ENCODE results near the gene LRFN4. TPM values are rescaled to one million over a fixed set of nuclear protein-coding genes. Genes with fewer than 3 reads are reported as not detected.
"Not testable (repeated sequence)": the region's sequence is repeated elsewhere in the genome, so short reads cannot be mapped to it uniquely, and the experiment has no call there.

LRFN4 gene
- total RNA-seq, result 12.0 TPM

GRCh38 chr11:66856496-66857233 is at the start of gene LRFN4:
LRFN4 (plus strand) TSS chr11:66857064; CDS start chr11:66857745, 681 bp downstream.
- Histone ChIP-seq H3K4me3 (ENCODE audit: low read length in 3 of 3) (peak within 1 kb of the TSS; percentile 80 to 92 (median 87)), H3K4me1 (ENCODE audit: control insufficient read depth in 3 of 3, insufficient read depth in 3 of 3, low read length in 3 of 3) (peaks cover 5 to 19% (median 11%) of the 10 kb centered on the region in 3 donors), H3K27ac (ENCODE audit: low read depth, low read length) (peak within 1 kb of the TSS; percentile 89), H3K27me3 (ENCODE audit: control insufficient read depth in 3 of 3, insufficient read depth in 3 of 3, low read length in 3 of 3) (no peaks in the 10 kb centered on the region), H3K9me3 (ENCODE audit: control insufficient read depth in 3 of 3, low read length in 3 of 3) (no peaks in the 10 kb centered on the region), H3K36me3 (ENCODE audit: control insufficient read depth in 3 of 3, insufficient read depth in 3 of 3, low read length in 3 of 3) (peaks cover 0 to 8% (median 0%) of the 10 kb centered on the region in 3 donors), H3K9ac (ENCODE audit: low read depth in 1 of 3, low read length in 3 of 3) (peak within 1 kb of the TSS; percentile 88 to 94 (median 94))

- H3K4me3 ChIP-seq (ENCODE audit: low read length in 3 of 3), result no peak overlapping the region
- no peaks in the 10 kb centered on the region for H3K4me1 ChIP-seq (ENCODE audit: control insufficient read depth in 3 of 3, insufficient read depth in 3 of 3, low read length in 3 of 3)
- no peaks in the 10 kb centered on the region for H3K36me3 ChIP-seq (ENCODE audit: control insufficient read depth in 3 of 3, insufficient read depth in 3 of 3, low read length in 3 of 3)
- H3K27me3 ChIP-seq (ENCODE audit: control insufficient read depth in 3 of 3, insufficient read depth in 3 of 3, low read length in 3 of 3), result no peaks in the 10 kb centered on the region
- no peak overlapping the region for H3K27ac ChIP-seq (ENCODE audit: low read depth, low read length)
- H3K9ac ChIP-seq (ENCODE audit: low read depth in 1 of 3, low read length in 3 of 3), result no peak overlapping the region
- H3K9me3 ChIP-seq (ENCODE audit: control insufficient read depth in 3 of 3, low read length in 3 of 3), result no peaks in the 10 kb centered on the region
Measured at GRCh38 chr11:66809592-66809991, 47.3 kb upstream of the LRFN4 start.

- Histone ChIP-seq H3K36me3 (ENCODE audit: control insufficient read depth in 3 of 3, insufficient read depth in 3 of 3, low read length in 3 of 3) (no peaks in the 10 kb centered on the region), H3K4me1 (ENCODE audit: control insufficient read depth in 3 of 3, insufficient read depth in 3 of 3, low read length in 3 of 3) (no peaks in the 10 kb centered on the region), H3K9ac (ENCODE audit: low read depth in 1 of 3, low read length in 3 of 3) (no peak overlapping the region), H3K27ac (ENCODE audit: low read depth, low read length) (no peak overlapping the region), H3K27me3 (ENCODE audit: control insufficient read depth in 3 of 3, insufficient read depth in 3 of 3, low read length in 3 of 3) (no peaks in the 10 kb centered on the region), H3K4me3 (ENCODE audit: low read length in 3 of 3) (no peak overlapping the region), H3K9me3 (ENCODE audit: control insufficient read depth in 3 of 3, low read length in 3 of 3) (no peaks in the 10 kb centered on the region)
Measured at GRCh38 chr11:66810576-66811185, 46.2 kb upstream of the LRFN4 start.

- Histone ChIP-seq H3K27me3 (ENCODE audit: control insufficient read depth in 3 of 3, insufficient read depth in 3 of 3, low read length in 3 of 3) (no peaks in the 10 kb centered on the region), H3K36me3 (ENCODE audit: control insufficient read depth in 3 of 3, insufficient read depth in 3 of 3, low read length in 3 of 3) (no peaks in the 10 kb centered on the region), H3K4me1 (ENCODE audit: control insufficient read depth in 3 of 3, insufficient read depth in 3 of 3, low read length in 3 of 3) (no peaks in the 10 kb centered on the region), H3K9me3 (ENCODE audit: control insufficient read depth in 3 of 3, low read length in 3 of 3) (no peaks in the 10 kb centered on the region), H3K9ac (ENCODE audit: low read depth in 1 of 3, low read length in 3 of 3) (no peak overlapping the region), H3K4me3 (ENCODE audit: low read length in 3 of 3) (no peak overlapping the region), H3K27ac (ENCODE audit: low read depth, low read length) (no peak overlapping the region)
Measured at GRCh38 chr11:66814678-66815077, 42.2 kb upstream of the LRFN4 start.

GRCh38 chr11:66815646-66816045 is 41.2 kb upstream of the LRFN4 start:
- Histone ChIP-seq H3K36me3 (ENCODE audit: control insufficient read depth in 3 of 3, insufficient read depth in 3 of 3, low read length in 3 of 3) (no peaks in the 10 kb centered on the region), H3K9me3 (ENCODE audit: control insufficient read depth in 3 of 3, low read length in 3 of 3) (no peaks in the 10 kb centered on the region), H3K4me1 (ENCODE audit: control insufficient read depth in 3 of 3, insufficient read depth in 3 of 3, low read length in 3 of 3) (no peaks in the 10 kb centered on the region), H3K4me3 (ENCODE audit: low read length in 3 of 3) (no peak overlapping the region), H3K9ac (ENCODE audit: low read depth in 1 of 3, low read length in 3 of 3) (no peak overlapping the region), H3K27me3 (ENCODE audit: control insufficient read depth in 3 of 3, insufficient read depth in 3 of 3, low read length in 3 of 3) (no peaks in the 10 kb centered on the region), H3K27ac (ENCODE audit: low read depth, low read length) (no peak overlapping the region)

GRCh38 chr11:66818231-66818955 is 38.5 kb upstream of the LRFN4 start:
- Histone ChIP-seq H3K9me3 (ENCODE audit: control insufficient read depth in 3 of 3, low read length in 3 of 3) (no peaks in the 10 kb centered on the region), H3K9ac (ENCODE audit: low read depth in 1 of 3, low read length in 3 of 3) (no peak overlapping the region), H3K27me3 (ENCODE audit: control insufficient read depth in 3 of 3, insufficient read depth in 3 of 3, low read length in 3 of 3) (no peaks in the 10 kb centered on the region), H3K36me3 (ENCODE audit: control insufficient read depth in 3 of 3, insufficient read depth in 3 of 3, low read length in 3 of 3) (no peaks in the 10 kb centered on the region), H3K27ac (ENCODE audit: low read depth, low read length) (no peak overlapping the region), H3K4me3 (ENCODE audit: low read length in 3 of 3) (no peak overlapping the region), H3K4me1 (ENCODE audit: control insufficient read depth in 3 of 3, insufficient read depth in 3 of 3, low read length in 3 of 3) (no peaks in the 10 kb centered on the region)

- Histone ChIP-seq H3K4me3 (ENCODE audit: low read length in 3 of 3) (no peak overlapping the region), H3K9ac (ENCODE audit: low read depth in 1 of 3, low read length in 3 of 3) (no peak overlapping the region), H3K4me1 (ENCODE audit: control insufficient read depth in 3 of 3, insufficient read depth in 3 of 3, low read length in 3 of 3) (no peaks in the 10 kb centered on the region), H3K27me3 (ENCODE audit: control insufficient read depth in 3 of 3, insufficient read depth in 3 of 3, low read length in 3 of 3) (no peaks in the 10 kb centered on the region), H3K9me3 (ENCODE audit: control insufficient read depth in 3 of 3, low read length in 3 of 3) (no peaks in the 10 kb centered on the region), H3K27ac (ENCODE audit: low read depth, low read length) (no peak overlapping the region), H3K36me3 (ENCODE audit: control insufficient read depth in 3 of 3, insufficient read depth in 3 of 3, low read length in 3 of 3) (no peaks in the 10 kb centered on the region)
Measured at GRCh38 chr11:66820381-66820780, 36.5 kb upstream of the LRFN4 start.

- no peak overlapping the region for H3K27ac ChIP-seq (ENCODE audit: low read depth, low read length)
- H3K9me3 ChIP-seq (ENCODE audit: control insufficient read depth in 3 of 3, low read length in 3 of 3), result no peaks in the 10 kb centered on the region
- no peak overlapping the region for H3K9ac ChIP-seq (ENCODE audit: low read depth in 1 of 3, low read length in 3 of 3)
- no peaks in the 10 kb centered on the region for H3K36me3 ChIP-seq (ENCODE audit: control insufficient read depth in 3 of 3, insufficient read depth in 3 of 3, low read length in 3 of 3)
- H3K4me1 ChIP-seq (ENCODE audit: control insufficient read depth in 3 of 3, insufficient read depth in 3 of 3, low read length in 3 of 3), result no peaks in the 10 kb centered on the region
- no peaks in the 10 kb centered on the region for H3K27me3 ChIP-seq (ENCODE audit: control insufficient read depth in 3 of 3, insufficient read depth in 3 of 3, low read length in 3 of 3)
- H3K4me3 ChIP-seq (ENCODE audit: low read length in 3 of 3), result no peak overlapping the region
Measured at GRCh38 chr11:66820901-66821300, 36.0 kb upstream of the LRFN4 start.

- no peaks in the 10 kb centered on the region for H3K27me3 ChIP-seq (ENCODE audit: control insufficient read depth in 3 of 3, insufficient read depth in 3 of 3, low read length in 3 of 3)
- no peaks in the 10 kb centered on the region for H3K9me3 ChIP-seq (ENCODE audit: control insufficient read depth in 3 of 3, low read length in 3 of 3)
- no peak overlapping the region for H3K27ac ChIP-seq (ENCODE audit: low read depth, low read length)
- H3K4me3 ChIP-seq (ENCODE audit: low read length in 3 of 3), result no peak overlapping the region
- no peak overlapping the region for H3K9ac ChIP-seq (ENCODE audit: low read depth in 1 of 3, low read length in 3 of 3)
- no peaks in the 10 kb centered on the region for H3K4me1 ChIP-seq (ENCODE audit: control insufficient read depth in 3 of 3, insufficient read depth in 3 of 3, low read length in 3 of 3)
- no peaks in the 10 kb centered on the region for H3K36me3 ChIP-seq (ENCODE audit: control insufficient read depth in 3 of 3, insufficient read depth in 3 of 3, low read length in 3 of 3)
Measured at GRCh38 chr11:66823700-66824099, 33.2 kb upstream of the LRFN4 start.

GRCh38 chr11:66824573-66824972 is 32.3 kb upstream of the LRFN4 start:
- H3K9me3 ChIP-seq (ENCODE audit: control insufficient read depth in 3 of 3, low read length in 3 of 3); H3K27ac ChIP-seq (ENCODE audit: low read depth, low read length); H3K27me3 ChIP-seq (ENCODE audit: control insufficient read depth in 3 of 3, insufficient read depth in 3 of 3, low read length in 3 of 3); H3K4me3 ChIP-seq (ENCODE audit: low read length in 3 of 3); H3K4me1 ChIP-seq (ENCODE audit: control insufficient read depth in 3 of 3, insufficient read depth in 3 of 3, low read length in 3 of 3); H3K9ac ChIP-seq (ENCODE audit: low read depth in 1 of 3, low read length in 3 of 3); H3K36me3 ChIP-seq (ENCODE audit: control insufficient read depth in 3 of 3, insufficient read depth in 3 of 3, low read length in 3 of 3): not testable (repeated sequence)
